OCI-LY7 (cell line): ENCODE results near the gene ARAP1. TPM values are rescaled to one million over a fixed set of nuclear protein-coding genes. Genes with fewer than 3 reads are reported as not detected.

Experiments
- BruUV-seq: library from RNA; stranded (reverse); fragments of 400-500 nt; replicated peaks from 2 replicates; lab custom pipeline; 2021; lab: Mats Ljungman, UMichigan
- CTCF ChIA-PET: fragments of 300-600 bp; sonication (Branson Sonifier 250); formaldehyde crosslinking; loops from one replicate; lab custom pipeline; 2022; ENCODE audit warnings: antibody characterized with exemption; ENCODE audit not compliant: unreplicated experiment; lab: Charles Lee
- POLR2A ChIA-PET: fragments of 300-600 bp; sonication (Branson Sonifier 250); formaldehyde crosslinking; loops from one replicate; lab custom pipeline; 2022; ENCODE audit warnings: antibody characterized with exemption; lab: Charles Lee
- DNase-seq: peaks from one replicate; pipeline ENCODE4 v3.0.0-alpha.2; 2015; ENCODE audit warnings: low spot score
- H2AFZ ChIP-seq: fragments of 200-600 bp; sonication (generic), shearing (Covaris generic); 2 replicates; pipeline ENCODE4 v1.6.1; 2014; ENCODE audit warnings: mild to moderate bottlenecking, antibody characterized with exemption, low read length, moderate library complexity
- H3K27ac ChIP-seq: fragments of 200-600 bp; sonication (generic); 2 replicates; pipeline ENCODE4 v1.5.1; 2014; ENCODE audit warnings: mixed run types, low read depth, mild to moderate bottlenecking, moderate library complexity, low read length, inconsistent platforms; ENCODE audit not compliant: poor library complexity, severe bottlenecking
- H3K36me3 ChIP-seq: fragments of 200-600 bp; sonication (generic); 2 replicates; pipeline ENCODE4 v1.6.1; 2014; ENCODE audit warnings: mild to moderate bottlenecking, antibody characterized with exemption, low read length, moderate library complexity, mixed read lengths; ENCODE audit not compliant: insufficient read depth
- H3K4me1 ChIP-seq: fragments of 200-600 bp; sonication (generic); 2 replicates; pipeline ENCODE4 v1.5.1; 2014; ENCODE audit warnings: mild to moderate bottlenecking, low read length; ENCODE audit not compliant: insufficient read depth, poor library complexity, severe bottlenecking
- H3K4me2 ChIP-seq: fragments of 200-600 bp; sonication (generic); 2 replicates; pipeline ENCODE4 v1.6.1; 2014; ENCODE audit warnings: mild to moderate bottlenecking, low read length
- H3K4me3 ChIP-seq: fragments of 200-600 bp; sonication (generic); 2 replicates; pipeline ENCODE4 v1.5.1; 2014; ENCODE audit warnings: mild to moderate bottlenecking, low read depth, low read length; ENCODE audit not compliant: poor library complexity, severe bottlenecking
- H3K79me2 ChIP-seq: fragments of 200-600 bp; sonication (generic); 2 replicates; pipeline ENCODE4 v1.6.1; 2016; ENCODE audit warnings: low read depth, mild to moderate bottlenecking, low read length, moderate library complexity, mixed read lengths; ENCODE audit not compliant: insufficient read depth
- H3K9me2 ChIP-seq: fragments of 200-600 bp; sonication (generic); 2 replicates; pipeline ENCODE4 v1.6.1; 2016; ENCODE audit warnings: mild to moderate bottlenecking, low read length, mixed read lengths; ENCODE audit not compliant: insufficient read depth
- H3K9me3 ChIP-seq: fragments of 200-600 bp; sonication (generic); 2 replicates; pipeline ENCODE4 v1.6.1; 2014; ENCODE audit warnings: mild to moderate bottlenecking, mixed run types, low read length, mixed read lengths
- H4K20me1 ChIP-seq: fragments of 200-600 bp; sonication (generic); 2 replicates; pipeline ENCODE4 v1.6.1; 2014; ENCODE audit warnings: mild to moderate bottlenecking, antibody characterized with exemption, low read length, moderate library complexity, mixed read lengths; ENCODE audit not compliant: insufficient read depth
- CTCF ChIP-seq: fragments of 200-600 bp; sonication (generic); conservative IDR thresholded peaks from 2 replicates; pipeline ENCODE4 v1.5.1; 2014; ENCODE audit warnings: mild to moderate bottlenecking, antibody characterized with exemption, low read length, moderate library complexity, mixed read lengths
- EZH2phosphoT487 ChIP-seq: fragments of 200-600 bp; sonication (generic); IDR thresholded peaks from 2 replicates; pipeline ENCODE4 v1.6.1; 2018; ENCODE audit warnings: low read depth, borderline replicate concordance, mild to moderate bottlenecking, mixed run types, antibody characterized with exemption, low read length, moderate library complexity, mixed read lengths
- intact Hi-C: fragments of 100-400 bp; cut with micrococcal nuclease; formaldehyde crosslinking; loops from one replicate; pipeline ENCODE4 v1.10.0; 2022; ENCODE audit not compliant: unreplicated experiment
- total RNA-seq, 2 experiments: library from RNA; depleted of rRNA in 1 of 2; stranded (reverse); fragments of >200 nt in 1 of 2; shearing (Covaris generic) in 1 of 2; gene quantifications; 2 replicates each; pipeline ENCODE4 v1.2.3, GENCODE V29; 2014 to 2022

The ARAP1 gene
- total RNA-seq, 2 experiments from 2014 or later: 65.6 to 106 TPM

- H3K4me1 ChIP-seq: no peaks in the 10 kb centered on the region
- no peaks in the 10 kb centered on the region for H3K9me2 ChIP-seq
- H3K4me3 ChIP-seq: no peak overlapping the region
- no peak for TF ChIP-seq EZH2phosphoT487
- no peak for TF ChIP-seq CTCF
- ChIA-PET POLR2A (no interaction called here), CTCF (no interaction called here)
- no peak overlapping the region for H3K4me2 ChIP-seq
- no peaks in the 10 kb centered on the region for H3K9me3 ChIP-seq
- H3K27ac ChIP-seq: no peak overlapping the region
- intact Hi-C loops: no loop called here
- BruUV-seq: no TSS peak
- no peak for DNase-seq
- peaks cover 42% of the 10 kb centered on the region for H3K36me3 ChIP-seq
- no peaks in the 10 kb centered on the region for H4K20me1 ChIP-seq
- no peak overlapping the region for H2AFZ ChIP-seq
- H3K79me2 ChIP-seq: no peaks in the 10 kb centered on the region
These were observed 63.7 kb downstream of the ARAP1 start for GRCh38 chr11:72688486-72688885.

DNA sequence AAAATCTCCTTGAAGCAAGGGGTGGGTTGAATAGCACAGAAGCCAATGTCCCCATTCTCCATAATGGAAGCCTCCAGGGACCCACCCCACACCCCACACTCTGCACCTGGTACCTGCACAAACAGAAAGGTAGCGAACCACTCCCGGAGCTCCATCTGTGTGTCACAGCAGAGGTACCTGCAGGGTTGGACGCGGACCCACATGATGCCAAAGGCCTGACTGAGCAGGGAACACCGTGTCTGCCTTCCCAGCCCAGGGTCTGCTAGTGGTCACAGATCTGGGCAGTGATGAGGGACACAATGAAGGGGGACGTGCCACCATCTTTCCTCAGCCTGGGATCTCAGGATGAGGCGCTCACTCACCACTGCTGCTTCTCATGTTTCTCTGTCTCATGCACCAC, 64.9 kb downstream of the ARAP1 start:
- ChIA-PET POLR2A (interaction anchor here (0.9 kb wide), 1 partner anchor 106 kb away, joined by 3 read pairs; no protein-coding TSS in a partner anchor), CTCF (no interaction called here)
- TF ChIP-seq EZH2phosphoT487: no peak
- TF ChIP-seq CTCF: no peak
- no peak for DNase-seq
- no peak overlapping the region for H2AFZ ChIP-seq
- no peaks in the 10 kb centered on the region for H3K9me3 ChIP-seq
- no TSS peak for BruUV-seq
- H3K9me2 ChIP-seq: no peaks in the 10 kb centered on the region
- H3K4me1 ChIP-seq: no peaks in the 10 kb centered on the region
- intact Hi-C loops: no loop called here
- no peak overlapping the region for H3K27ac ChIP-seq
- no peaks in the 10 kb centered on the region for H3K79me2 ChIP-seq
- H4K20me1 ChIP-seq: no peaks in the 10 kb centered on the region
- peaks cover 30% of the 10 kb centered on the region; the same call in 1 of the 2 replicates for H3K36me3 ChIP-seq
- H3K4me3 ChIP-seq: no peak overlapping the region
- H3K4me2 ChIP-seq: no peak overlapping the region

DNA sequence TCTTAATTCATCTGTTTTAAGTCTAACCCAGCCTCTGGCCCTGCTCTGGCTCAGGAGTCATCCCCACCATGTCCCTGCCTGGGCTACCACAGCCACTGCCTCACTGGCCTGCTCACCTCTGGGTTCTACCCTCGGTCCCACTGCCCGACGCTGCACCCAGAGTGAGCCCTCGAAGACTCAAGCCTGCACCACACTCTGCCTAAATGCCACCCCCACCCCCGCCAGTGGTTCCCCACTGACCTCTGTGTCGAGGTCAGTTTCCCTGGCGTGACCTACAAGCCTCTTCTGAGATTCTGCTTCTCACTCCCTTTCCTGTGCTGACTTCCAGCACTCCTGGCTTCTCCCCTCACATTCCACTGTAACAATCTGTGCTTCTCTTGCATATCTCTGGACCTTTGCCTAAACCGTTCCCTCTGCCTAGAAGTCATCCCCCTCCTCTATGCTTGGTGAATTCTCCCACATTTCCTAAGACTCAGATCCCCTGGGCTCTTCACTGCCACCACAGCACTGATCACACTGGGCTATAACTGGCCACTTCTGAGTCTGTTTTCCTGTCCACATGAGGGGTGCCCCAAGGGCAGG, 65.5 kb downstream of the ARAP1 start:
- H2AFZ ChIP-seq: no peak overlapping the region
- peaks cover 25% of the 10 kb centered on the region; the same call in 1 of the 2 replicates for H3K36me3 ChIP-seq
- DNase-seq: no peak
- no peaks in the 10 kb centered on the region for H4K20me1 ChIP-seq
- H3K9me3 ChIP-seq: no peaks in the 10 kb centered on the region
- H3K4me3 ChIP-seq: no peak overlapping the region
- H3K79me2 ChIP-seq: no peaks in the 10 kb centered on the region
- TF ChIP-seq CTCF (no peak), EZH2phosphoT487 (no peak)
- no peak overlapping the region for H3K4me2 ChIP-seq
- BruUV-seq: no TSS peak
- intact Hi-C loops: no loop called here
- H3K4me1 ChIP-seq: no peaks in the 10 kb centered on the region
- H3K9me2 ChIP-seq: no peaks in the 10 kb centered on the region
- POLR2A ChIA-PET: interaction anchor here (0.9 kb wide), 1 partner anchor 106 kb away, joined by 3 read pairs; no protein-coding TSS in a partner anchor
- no peak overlapping the region for H3K27ac ChIP-seq
- CTCF ChIA-PET: no interaction called here
